GM12872 (cell line): ENCODE results near the gene MAP3K21.

Experiments
- CTCF ChIP-seq: IDR thresholded peaks from 3 replicates; pipeline ENCODE4 v1.5.1; 2011; ENCODE audit warnings: low read depth, mild to moderate bottlenecking, low read length, moderate library complexity; ENCODE audit not compliant: insufficient read depth

MAP3K21 gene

GRCh38 chr1:233433436-233434210, 106.1 kb downstream of the MAP3K21 start:
- TF ChIP-seq CTCF, result no peak
